Thymus (tissue), 11 donors: ENCODE data around the gene PAPOLG. TPM values are rescaled to one million over a fixed set of nuclear protein-coding genes. Genes with fewer than 3 reads are reported as not detected.

Experiments used
- DNase-seq, 9 donors: peaks; one replicate each; pipeline ENCODE4 v3.0.0-alpha.2; 2013; ENCODE audit warnings: low spot score in 9 of 9, low read depth in 6 of 9, missing footprints in 1 of 9
- H3K27ac ChIP-seq, 2 donors: one replicate each; pipeline ENCODE4 v1.5.1; 2013; ENCODE audit warnings: control low read depth in 1 of 2, low read depth in 1 of 2, low read length in 1 of 2, mild to moderate bottlenecking in 1 of 2, moderate library complexity in 1 of 2
- H3K27me3 ChIP-seq, 2 donors: one replicate each; pipeline ENCODE4 v1.5.1; 2013; ENCODE audit warnings: low read length in 1 of 2; ENCODE audit not compliant: control insufficient read depth in 2 of 2, insufficient read depth in 1 of 2
- H3K36me3 ChIP-seq, 2 donors: one replicate each; pipeline ENCODE4 v1.5.1; 2013; ENCODE audit warnings: low read length in 1 of 2, mild to moderate bottlenecking in 1 of 2, moderate library complexity in 1 of 2; ENCODE audit not compliant: control insufficient read depth in 2 of 2, insufficient read depth in 2 of 2
- H3K4me1 ChIP-seq, 2 donors: one replicate each; pipeline ENCODE4 v1.5.1; 2013; ENCODE audit warnings: low read length in 2 of 2; ENCODE audit not compliant: control insufficient read depth in 2 of 2, insufficient read depth in 2 of 2
- H3K4me3 ChIP-seq, 2 donors: one replicate each; pipeline ENCODE4 v1.5.1; 2013; ENCODE audit warnings: low read length in 2 of 2, control low read depth in 1 of 2, mild to moderate bottlenecking in 1 of 2
- H3K9me3 ChIP-seq, 2 donors: one replicate each; pipeline ENCODE4 v1.5.1; 2013; ENCODE audit warnings: low read length in 1 of 2, mild to moderate bottlenecking in 1 of 2; ENCODE audit not compliant: control insufficient read depth in 2 of 2, insufficient read depth in 1 of 2
- WGBS: extraction: QIAGEN DNeasy Blood & Tissue Kit; methylation state at CpG from one replicate; pipeline ENCODE4 v1.1.7; 2013; 5-methylcytosine and 5-hydroxymethylcytosine counted together
- polyA plus RNA-seq: library from polyadenylated mRNA; stranded (reverse); fragments of 200-250 nt; gene quantifications from one replicate; pipeline ENCODE4 v1.2.3, GENCODE V29; 2013
- total RNA-seq: library from RNA; stranded (reverse); fragments of 120-200 nt; gene quantifications from one replicate; pipeline ENCODE4 v1.2.4, GENCODE V29; 2013
- donor health status: healthy.

PAPOLG gene
- total and polyA plus RNA-seq, 2 donors, result 14.3 to 17.3 TPM

DNA sequence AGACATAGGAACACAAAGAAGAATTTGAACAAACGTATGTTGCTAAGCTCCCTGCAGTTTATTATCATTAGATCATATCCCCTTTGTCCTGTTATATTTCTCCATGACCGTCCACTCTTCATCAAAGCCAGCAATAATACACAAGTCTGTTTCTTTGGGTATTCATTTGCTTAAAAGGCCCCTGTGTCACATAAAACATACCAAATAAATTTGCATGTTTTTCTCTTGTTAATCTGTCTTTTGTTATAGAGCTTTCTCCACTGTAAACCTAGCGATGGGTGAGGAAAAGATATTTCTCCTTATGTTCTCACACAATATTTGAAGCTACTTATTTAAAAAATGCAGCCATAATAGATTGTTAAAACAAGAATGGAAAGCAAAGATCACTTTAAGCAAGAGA lies 82.4 kb downstream of the PAPOLG start:
- no peak overlapping the region for H3K27ac ChIP-seq

DNA sequence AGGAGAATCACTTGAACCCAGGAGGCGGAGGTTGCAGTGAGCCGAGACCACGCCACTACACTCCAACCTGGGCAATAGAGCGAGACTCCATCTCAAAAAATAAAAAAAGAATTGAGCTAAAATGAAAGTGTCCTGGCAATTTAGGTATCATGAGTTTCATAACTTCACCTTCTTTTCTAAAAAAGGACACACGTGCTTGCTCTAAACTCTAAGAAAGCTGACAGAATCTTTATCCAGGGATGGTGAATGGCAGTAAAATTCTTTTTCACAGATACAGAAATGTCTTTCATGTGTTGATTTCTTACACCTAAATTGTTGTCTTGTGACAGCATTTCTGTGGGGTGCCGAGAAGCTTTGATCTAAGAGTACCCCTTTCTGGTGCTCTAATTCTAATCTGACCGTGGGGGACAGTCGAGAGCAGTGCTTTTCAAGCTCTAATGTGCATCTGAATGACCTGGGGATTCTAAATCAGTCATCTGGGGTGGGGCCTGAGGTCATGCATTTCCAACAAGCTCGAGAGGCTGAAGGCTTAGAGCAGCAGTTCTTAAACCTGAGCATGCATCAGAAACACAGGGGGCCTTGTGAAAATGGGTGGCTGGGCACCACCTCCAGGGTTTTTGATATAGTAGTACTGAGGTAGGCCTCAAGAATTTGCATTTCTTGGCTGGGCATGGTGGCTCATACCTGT lies 83.2 kb downstream of the PAPOLG start:
- Histone ChIP-seq H3K4me1 (peaks cover 14 to 22% of the 10 kb centered on the region in 2 donors), H3K27me3 (no peaks in the 10 kb centered on the region), H3K4me3 (no peak overlapping the region), H3K36me3 (no peaks in the 10 kb centered on the region), H3K9me3 (no peaks in the 10 kb centered on the region), H3K27ac (no peak overlapping the region)
- no peak for DNase-seq
- 96% methylated on average over 9 of the region's 9 CpGs for WGBS

More for the DNA sequence above, 82.4 kb downstream of the PAPOLG start:
- DNase-seq, result no peak
- H3K4me3 ChIP-seq, result no peak overlapping the region
- 97% methylated on average over 3 of the region's 3 CpGs for WGBS
- H3K9me3 ChIP-seq, result no peaks in the 10 kb centered on the region
- H3K27me3 ChIP-seq, result no peaks in the 10 kb centered on the region
- peaks cover 14 to 22% of the 10 kb centered on the region in 2 donors for H3K4me1 ChIP-seq
- no peaks in the 10 kb centered on the region for H3K36me3 ChIP-seq

DNA sequence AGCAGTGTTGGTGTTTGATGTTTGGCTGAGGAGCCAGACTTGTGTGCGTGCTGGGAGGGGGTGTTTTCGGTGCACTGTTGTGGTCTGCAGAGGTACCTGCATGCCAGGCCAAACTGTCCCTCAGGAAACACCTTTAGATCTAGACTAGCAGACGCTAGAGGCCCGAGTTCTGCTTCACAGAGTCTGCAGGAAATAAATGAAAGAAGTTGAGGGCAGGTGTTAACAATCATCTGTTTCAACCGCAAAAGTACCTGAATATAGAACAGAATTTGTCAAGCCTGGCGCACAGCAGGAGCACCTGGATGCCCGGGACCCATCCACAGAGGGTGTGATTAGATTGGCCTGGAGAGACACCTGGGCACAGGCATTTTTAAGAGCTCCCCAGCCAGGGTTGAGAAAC lies 84.8 kb downstream of the PAPOLG start:
- Histone ChIP-seq H3K36me3 (no peaks in the 10 kb centered on the region), H3K9me3 (no peaks in the 10 kb centered on the region), H3K27me3 (no peaks in the 10 kb centered on the region), H3K4me1 (peaks cover 9 to 22% of the 10 kb centered on the region in 2 donors), H3K27ac (peak overlapping the region in 1 of 2 donors; percentile 4), H3K4me3 (no peak overlapping the region)
- peak in 8 of 9 donors; percentile 23 to 78 (median 42) for DNase-seq
- 3% methylated on average over 7 of the region's 7 CpGs for WGBS

DNA sequence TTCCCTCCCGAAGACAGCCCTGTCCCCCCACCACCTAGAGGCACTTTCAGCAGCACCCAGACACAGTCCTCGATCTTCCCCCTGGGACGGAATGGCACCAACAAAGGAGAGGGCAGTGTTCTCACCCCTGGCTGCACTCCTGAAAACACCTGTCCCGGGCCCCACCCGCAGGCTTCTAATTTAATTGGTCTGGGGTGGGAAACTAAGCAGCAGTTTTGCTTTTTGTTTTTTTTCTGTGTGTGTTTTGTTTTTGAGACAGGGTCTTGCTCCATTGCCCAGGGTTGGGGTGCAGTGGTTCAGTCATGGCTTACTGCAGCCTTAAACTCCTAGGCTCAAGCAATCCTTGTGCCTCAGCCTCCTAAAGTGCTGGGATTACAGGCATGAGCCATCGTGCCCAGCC lies 86.9 kb downstream of the PAPOLG start:
- Histone ChIP-seq H3K36me3 (no peaks in the 10 kb centered on the region), H3K4me1 (peaks cover 9 to 22% of the 10 kb centered on the region in 2 donors), H3K27ac (no peak overlapping the region), H3K9me3 (no peaks in the 10 kb centered on the region), H3K4me3 (no peak overlapping the region), H3K27me3 (no peaks in the 10 kb centered on the region)
- WGBS, result 95% methylated on average over 6 of the region's 6 CpGs
- DNase-seq, result no peak

DNA sequence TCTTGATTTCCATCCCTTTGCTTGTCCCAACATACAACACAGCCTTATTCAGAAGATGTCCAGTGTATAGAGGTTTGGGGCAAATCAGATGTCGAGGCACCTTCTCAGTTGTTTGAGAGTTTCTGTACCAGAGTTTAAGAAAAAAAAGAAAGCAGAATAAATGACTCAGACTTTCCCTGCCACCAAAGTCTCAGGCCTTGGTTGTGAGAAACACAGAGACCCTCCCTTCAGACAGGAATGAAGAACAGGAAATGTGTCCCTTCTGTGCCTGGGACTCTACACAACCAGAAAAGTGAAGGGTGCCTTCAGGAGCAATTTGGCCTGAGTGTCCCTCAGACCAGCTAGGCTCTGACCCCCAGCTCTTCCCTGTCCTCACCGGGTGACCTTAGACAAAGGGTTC lies 88.0 kb downstream of the PAPOLG start:
- 89% methylated on average over 2 of the region's 2 CpGs for whole genome bisulfite sequencing
- Histone ChIP-seq H3K36me3 (no peaks in the 10 kb centered on the region), H3K4me3 (no peak overlapping the region), H3K27ac (no peak overlapping the region), H3K27me3 (no peaks in the 10 kb centered on the region), H3K9me3 (no peaks in the 10 kb centered on the region), H3K4me1 (peaks cover 9 to 22% of the 10 kb centered on the region in 2 donors)
- DNase-seq, result peak in 1 of 9 donors; percentile 25

DNA sequence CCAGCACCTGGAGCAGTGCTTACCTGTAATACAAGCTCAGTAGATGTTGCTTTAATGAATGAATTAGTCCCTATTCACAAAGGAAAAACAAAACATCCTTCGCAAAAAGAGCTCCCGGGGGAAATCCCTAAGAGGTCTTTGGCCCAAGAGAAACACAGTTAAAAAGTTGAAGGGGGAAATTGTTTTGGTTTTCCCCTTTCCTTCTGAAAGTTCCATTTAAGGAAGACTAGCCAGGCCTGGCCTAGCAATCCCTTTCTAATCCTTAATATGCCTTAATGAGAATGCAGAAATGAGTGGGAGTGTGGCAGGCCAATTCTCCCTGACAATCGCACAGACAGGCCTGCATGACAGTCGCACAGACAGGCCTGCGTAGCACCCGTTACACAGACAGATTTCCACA lies 91.8 kb downstream of the PAPOLG start:
- H3K27ac ChIP-seq, result peak overlapping the region in 1 of 2 donors; percentile 1
- no peaks in the 10 kb centered on the region for H3K27me3 ChIP-seq
- H3K9me3 ChIP-seq, result no peaks in the 10 kb centered on the region
- WGBS, result 95% methylated on average over 6 of the region's 6 CpGs
- H3K4me1 ChIP-seq, result no peaks in the 10 kb centered on the region
- H3K36me3 ChIP-seq, result no peaks in the 10 kb centered on the region
- no peak overlapping the region for H3K4me3 ChIP-seq
- no peak for DNase-seq

Other genes with a start within 250 kb of the PAPOLG start
- 27.9 TPM for gene BCL11A, start 202.6 kb upstream of the PAPOLG start, total RNA-seq
- gene BCL11A, start 202.6 kb upstream of the PAPOLG start, polyA plus RNA-seq, result 33.6 TPM
- 10.6 TPM for gene REL, start 125.3 kb downstream of the PAPOLG start, total RNA-seq
- gene REL, start 125.3 kb downstream of the PAPOLG start, polyA plus RNA-seq, result 3.1 TPM